OCI-LY3 (cell line): Measurements from ENCODE around the gene HOXA1.

Source experiments
- H2AFZ ChIP-seq: fragments of 200-600, 300-600 bp; shearing (Covaris generic); 2 replicates; pipeline ENCODE4 v1.6.0; 2014; ENCODE audit warnings: antibody characterized with exemption, low read depth, low read length
- H3K27ac ChIP-seq: fragments of 200-600, 300-600 bp; sonication (generic); 2 replicates; pipeline ENCODE4 v1.5.1; 2014; ENCODE audit warnings: mild to moderate bottlenecking, low read length, moderate library complexity, mixed read lengths
- H3K27me3 ChIP-seq: fragments of 200-600, 300-600 bp; sonication (generic); 2 replicates; pipeline ENCODE4 v1.6.1; 2014; ENCODE audit warnings: low read depth, low read length, mixed read lengths
- H3K36me3 ChIP-seq: fragments of 200-600, 300-600 bp; sonication (generic); replicated peaks from 2 replicates; pipeline ENCODE3; 2014; ENCODE audit warnings: low read depth, low read length, mixed read lengths
- H3K4me1 ChIP-seq: fragments of 300-600, 200-600 bp; sonication (generic); 2 replicates; pipeline ENCODE4 v1.6.1; 2014; ENCODE audit warnings: low read length, mixed read lengths
- H3K4me2 ChIP-seq: fragments of 200-600, 300-600 bp; sonication (generic); 2 replicates; pipeline ENCODE4 v1.6.1; 2014; ENCODE audit warnings: low read length, mixed read lengths
- H3K4me3 ChIP-seq: fragments of 300-600, 200-600 bp; sonication (generic); 2 replicates; pipeline ENCODE4 v1.5.1; 2014; ENCODE audit warnings: antibody characterized with exemption, mild to moderate bottlenecking, low read length, moderate library complexity
- H3K79me2 ChIP-seq: fragments of 300-600, 200-600 bp; shearing (Covaris generic); 2 replicates; pipeline ENCODE4 v1.6.1; 2014; ENCODE audit warnings: mild to moderate bottlenecking, low read length, mixed read lengths
- H3K9ac ChIP-seq: fragments of 300-600, 200-600 bp; shearing (Covaris generic); 2 replicates; pipeline ENCODE4 v1.6.0; 2014; ENCODE audit warnings: mild to moderate bottlenecking, low read length, moderate library complexity
- H3K9me3 ChIP-seq: fragments of 200-600, 300-600 bp; shearing (Covaris generic); 2 replicates; pipeline ENCODE4 v1.6.1; 2014; ENCODE audit warnings: low read length, mixed read lengths; ENCODE audit not compliant: insufficient read depth
- H4K20me1 ChIP-seq: fragments of 200-600, 300-600 bp; sonication (generic); 2 replicates; pipeline ENCODE4 v1.6.1; 2016; ENCODE audit warnings: low read length, mixed read lengths; ENCODE audit not compliant: insufficient read depth
- EZH2phosphoT487 ChIP-seq: fragments of 200-600 bp; shearing (Covaris generic); IDR thresholded peaks from 2 replicates; pipeline ENCODE4 v1.6.1; 2018; ENCODE audit warnings: antibody characterized with exemption, mixed run types, low read depth
- TF ChIP-seq, protein P1 (sequence below): fragments of 200-600, 300-600 bp; sonication (generic); IDR thresholded peaks from 2 replicates; pipeline ENCODE4 v1.5.1; 2014; ENCODE audit warnings: antibody characterized with exemption, low read length, low read depth

HOXA1 gene

DNA sequence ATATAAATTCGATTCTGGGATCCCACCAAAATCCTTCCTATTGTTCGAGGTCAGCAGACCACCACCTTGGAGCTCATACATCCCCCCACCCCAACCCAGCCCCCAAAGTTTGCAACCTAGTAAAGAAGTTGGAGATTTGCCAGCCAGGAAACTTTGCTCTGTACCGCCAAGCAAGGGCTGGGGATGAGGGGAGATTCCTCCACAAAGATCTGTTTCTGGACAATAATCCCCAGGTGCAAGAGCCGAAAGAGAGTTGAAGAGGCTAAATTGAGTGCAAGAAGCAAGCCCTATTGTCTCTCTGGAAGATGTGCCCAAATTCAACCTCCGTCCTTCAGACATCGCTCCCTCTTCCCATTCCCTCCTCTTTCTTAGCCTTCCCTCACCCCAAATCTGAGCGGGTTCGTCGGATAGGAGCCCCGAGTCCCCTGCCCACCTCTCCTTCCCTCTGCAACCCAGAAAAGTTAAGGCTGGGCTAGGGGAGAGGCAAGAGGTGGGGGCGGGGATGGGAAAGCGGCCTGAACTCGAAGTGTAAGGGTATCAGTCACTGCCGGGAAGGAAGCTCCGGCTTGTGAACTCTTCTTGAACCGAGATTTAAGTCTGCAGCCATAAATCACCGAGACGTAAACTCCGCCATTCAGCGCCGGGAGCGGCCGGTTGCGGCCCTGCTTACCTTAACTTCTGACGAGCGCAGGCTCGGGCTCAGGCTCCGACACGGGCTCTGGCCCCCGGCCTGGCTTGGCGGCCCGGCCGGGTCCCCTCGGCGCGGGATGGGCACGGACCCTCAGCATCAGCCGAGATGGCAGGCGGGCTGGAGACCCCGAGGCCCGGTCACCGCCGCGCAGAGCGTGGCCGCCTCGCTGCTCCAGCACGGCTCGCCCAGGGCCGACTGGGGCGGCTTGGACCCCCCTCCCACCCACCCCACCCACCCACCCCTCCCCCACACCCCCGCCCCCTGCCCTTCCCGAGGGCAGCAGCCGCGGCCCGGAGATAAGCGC lies 17.5 kb upstream of the HOXA1 start:
- no peak overlapping the region for H2AFZ ChIP-seq
- no peak overlapping the region for H3K9ac ChIP-seq
- H3K27me3 ChIP-seq, result no peaks in the 10 kb centered on the region
- H3K4me1 ChIP-seq, result no peaks in the 10 kb centered on the region
- H3K79me2 ChIP-seq, result no peaks in the 10 kb centered on the region
- H3K4me3 ChIP-seq, result no peak overlapping the region
- no peaks in the 10 kb centered on the region for H3K36me3 ChIP-seq
- no peaks in the 10 kb centered on the region for H4K20me1 ChIP-seq
- no peak overlapping the region for H3K27ac ChIP-seq
- H3K4me2 ChIP-seq, result no peak overlapping the region
- H3K9me3 ChIP-seq, result no peaks in the 10 kb centered on the region
- TF ChIP-seq EZH2phosphoT487, result no peak
- TF ChIP-seq, protein P1, sequence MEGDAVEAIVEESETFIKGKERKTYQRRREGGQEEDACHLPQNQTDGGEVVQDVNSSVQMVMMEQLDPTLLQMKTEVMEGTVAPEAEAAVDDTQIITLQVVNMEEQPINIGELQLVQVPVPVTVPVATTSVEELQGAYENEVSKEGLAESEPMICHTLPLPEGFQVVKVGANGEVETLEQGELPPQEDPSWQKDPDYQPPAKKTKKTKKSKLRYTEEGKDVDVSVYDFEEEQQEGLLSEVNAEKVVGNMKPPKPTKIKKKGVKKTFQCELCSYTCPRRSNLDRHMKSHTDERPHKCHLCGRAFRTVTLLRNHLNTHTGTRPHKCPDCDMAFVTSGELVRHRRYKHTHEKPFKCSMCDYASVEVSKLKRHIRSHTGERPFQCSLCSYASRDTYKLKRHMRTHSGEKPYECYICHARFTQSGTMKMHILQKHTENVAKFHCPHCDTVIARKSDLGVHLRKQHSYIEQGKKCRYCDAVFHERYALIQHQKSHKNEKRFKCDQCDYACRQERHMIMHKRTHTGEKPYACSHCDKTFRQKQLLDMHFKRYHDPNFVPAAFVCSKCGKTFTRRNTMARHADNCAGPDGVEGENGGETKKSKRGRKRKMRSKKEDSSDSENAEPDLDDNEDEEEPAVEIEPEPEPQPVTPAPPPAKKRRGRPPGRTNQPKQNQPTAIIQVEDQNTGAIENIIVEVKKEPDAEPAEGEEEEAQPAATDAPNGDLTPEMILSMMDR, result no peak

DNA sequence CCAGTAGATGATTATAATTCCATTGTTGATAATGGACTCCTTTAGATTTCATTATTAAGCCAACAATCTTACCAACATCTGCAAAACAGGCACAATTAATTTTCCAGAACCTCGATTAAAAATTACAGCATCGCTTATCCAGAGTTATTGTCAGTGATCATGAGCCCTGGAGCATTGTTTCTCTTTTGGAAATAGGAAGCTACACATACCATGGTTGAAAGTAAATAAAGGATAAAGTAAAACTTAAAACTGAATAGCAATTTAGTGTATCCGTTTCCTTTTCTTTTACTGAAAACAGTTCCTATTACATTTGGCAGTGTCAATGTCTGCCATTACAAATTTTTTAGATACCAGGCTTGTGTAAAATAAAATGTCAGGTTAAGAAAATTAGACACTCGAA lies 16.6 kb upstream of the HOXA1 start:
- Histone ChIP-seq H3K4me1 (no peaks in the 10 kb centered on the region), H2AFZ (no peak overlapping the region), H4K20me1 (no peaks in the 10 kb centered on the region), H3K4me2 (no peak overlapping the region), H3K27me3 (no peaks in the 10 kb centered on the region), H3K9ac (no peak overlapping the region), H3K27ac (no peak overlapping the region), H3K9me3 (no peaks in the 10 kb centered on the region), H3K79me2 (no peaks in the 10 kb centered on the region), H3K4me3 (no peak overlapping the region), H3K36me3 (no peaks in the 10 kb centered on the region)
- TF ChIP-seq, protein P1, result no peak
- TF ChIP-seq EZH2phosphoT487, result no peak

DNA sequence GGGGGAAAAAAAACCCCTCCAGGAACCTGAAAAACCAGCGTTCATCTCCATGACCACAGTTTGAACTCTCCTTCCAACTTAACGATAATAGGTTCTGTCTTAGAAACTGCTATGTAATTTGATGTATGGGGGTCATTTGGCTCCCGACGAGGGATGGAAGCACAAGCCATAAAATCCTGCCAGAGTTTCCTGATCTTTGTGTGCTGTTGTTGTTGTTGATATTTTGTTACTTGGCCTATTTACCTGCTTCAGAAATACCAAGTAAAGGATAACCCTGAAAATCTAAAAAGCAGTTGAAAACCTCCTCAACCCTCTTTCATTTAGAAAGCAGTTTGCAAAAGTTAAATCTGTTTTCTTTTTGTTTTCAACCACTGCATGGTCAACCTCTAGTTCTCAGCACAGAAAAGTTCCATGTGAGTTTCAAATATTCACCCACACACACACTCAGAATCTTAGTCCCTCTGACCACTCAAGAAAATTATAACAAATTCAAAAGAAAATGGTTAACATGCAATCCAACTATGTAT lies 16.0 kb upstream of the HOXA1 start:
- H2AFZ ChIP-seq, result no peak overlapping the region
- no peaks in the 10 kb centered on the region for H3K36me3 ChIP-seq
- H3K79me2 ChIP-seq, result no peaks in the 10 kb centered on the region
- H3K4me2 ChIP-seq, result no peak overlapping the region
- H4K20me1 ChIP-seq, result no peaks in the 10 kb centered on the region
- no peak overlapping the region for H3K9ac ChIP-seq
- no peaks in the 10 kb centered on the region for H3K9me3 ChIP-seq
- no peaks in the 10 kb centered on the region for H3K4me1 ChIP-seq
- no peak overlapping the region for H3K4me3 ChIP-seq
- TF ChIP-seq, protein P1, result no peak
- no peak for TF ChIP-seq EZH2phosphoT487
- no peaks in the 10 kb centered on the region for H3K27me3 ChIP-seq
- H3K27ac ChIP-seq, result no peak overlapping the region

DNA sequence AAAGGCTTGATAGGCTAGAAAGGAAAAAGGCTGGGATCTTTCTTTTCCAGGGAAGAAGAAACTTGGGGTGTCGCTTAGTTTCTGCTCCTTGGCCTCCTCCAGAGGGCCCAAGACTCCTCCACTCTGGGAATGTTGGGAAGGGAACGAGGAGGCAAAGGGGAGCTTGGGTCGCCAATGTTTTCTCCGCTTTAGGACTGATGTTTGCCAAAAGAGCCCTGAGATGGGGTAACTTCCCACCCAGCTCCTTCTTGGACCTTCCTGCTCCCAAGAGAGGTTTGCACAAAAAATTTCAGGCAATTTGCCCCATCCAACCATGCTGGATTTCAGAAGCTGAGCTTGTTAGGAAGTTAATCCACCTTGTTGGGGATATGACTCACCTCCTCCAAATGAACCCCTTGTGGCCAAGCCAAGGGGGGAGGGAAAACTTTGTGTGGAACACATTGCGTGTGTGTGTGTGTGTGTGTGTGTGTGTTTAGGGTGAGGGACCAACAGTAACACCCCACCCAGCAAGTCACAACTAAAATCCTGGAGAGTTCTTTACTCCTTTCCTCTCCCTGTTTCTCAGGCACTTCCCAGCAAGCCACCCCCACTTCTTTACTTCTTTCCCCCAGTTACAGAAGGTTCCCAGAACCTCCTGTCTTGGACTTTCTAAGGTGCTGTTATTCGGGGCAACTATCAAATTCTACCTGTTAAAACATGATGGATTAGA lies 15.4 kb upstream of the HOXA1 start:
- no peak overlapping the region for H3K9ac ChIP-seq
- TF ChIP-seq EZH2phosphoT487, result no peak
- TF ChIP-seq, protein P1, result no peak
- H2AFZ ChIP-seq, result no peak overlapping the region
- no peak overlapping the region for H3K27ac ChIP-seq
- no peaks in the 10 kb centered on the region for H3K4me1 ChIP-seq
- H4K20me1 ChIP-seq, result no peaks in the 10 kb centered on the region
- no peaks in the 10 kb centered on the region for H3K79me2 ChIP-seq
- no peaks in the 10 kb centered on the region for H3K9me3 ChIP-seq
- no peak overlapping the region for H3K4me3 ChIP-seq
- H3K4me2 ChIP-seq, result no peak overlapping the region
- H3K27me3 ChIP-seq, result no peaks in the 10 kb centered on the region
- no peaks in the 10 kb centered on the region for H3K36me3 ChIP-seq
